HG03135 (cell line): ENCODE results near the gene BDH1.

Experiments
- ATAC-seq: cut with Tn5 transposase; IDR thresholded peaks from one replicate; pipeline ENCODE4 v1.9.1; 2021; ENCODE audit warnings: mild to moderate bottlenecking, moderate library complexity; ENCODE audit not compliant: unreplicated experiment

Gene BDH1

GRCh38 chr3:197508461-197508860, 47.3 kb downstream of the BDH1 start:
- no peak for ATAC-seq

GRCh38 chr3:197508051-197508451, 47.7 kb downstream of the BDH1 start:
- ATAC-seq = no peak

- ATAC-seq = no peak
Measured at GRCh38 chr3:197507541-197507940, 48.2 kb downstream of the BDH1 start.

GRCh38 chr3:197507081-197507480, 48.7 kb downstream of the BDH1 start:
- ATAC-seq = no peak

- no peak for ATAC-seq
Measured at GRCh38 chr3:197505796-197506548, 49.8 kb downstream of the BDH1 start.

- ATAC-seq = no peak
Measured at GRCh38 chr3:197504641-197505121, 51.1 kb downstream of the BDH1 start.

GRCh38 chr3:197504229-197504628, 51.5 kb downstream of the BDH1 start:
- ATAC-seq = no peak

- no peak for ATAC-seq
Measured at GRCh38 chr3:197503652-197504051, 52.1 kb downstream of the BDH1 start.

GRCh38 chr3:197501879-197502620, 53.7 kb downstream of the BDH1 start:
- no peak for ATAC-seq

GRCh38 chr3:197501496-197501878, 54.3 kb downstream of the BDH1 start:
- ATAC-seq = no peak

GRCh38 chr3:197500812-197501211, 55.0 kb downstream of the BDH1 start:
- ATAC-seq = no peak

GRCh38 chr3:197499427-197499826, 56.3 kb downstream of the BDH1 start:
- ATAC-seq = no peak

- ATAC-seq = no peak
Measured at GRCh38 chr3:197498499-197499241, 57.1 kb downstream of the BDH1 start.

GRCh38 chr3:197496746-197497125, 59.0 kb downstream of the BDH1 start:
- no peak for ATAC-seq

GRCh38 chr3:197495999-197496745, 59.6 kb downstream of the BDH1 start:
- no peak for ATAC-seq

- ATAC-seq = no peak
Measured at GRCh38 chr3:197495499-197495898, 60.3 kb downstream of the BDH1 start.

GRCh38 chr3:197495059-197495455, 60.7 kb downstream of the BDH1 start:
- no peak for ATAC-seq

- no peak for ATAC-seq
Measured at GRCh38 chr3:197494366-197495058, 61.3 kb downstream of the BDH1 start.

GRCh38 chr3:197493049-197493448, 62.7 kb downstream of the BDH1 start:
- ATAC-seq = no peak

- no peak for ATAC-seq
Measured at GRCh38 chr3:197491923-197492664, 63.7 kb downstream of the BDH1 start.
